Medulla oblongata (tissue), 1 donor: ENCODE data around the gene PITPNM3.

Experiments used
- DNase-seq: peaks from one replicate; pipeline ENCODE4 v3.0.0-alpha.2; 2015; ENCODE audit errors: extremely low spot score

Gene PITPNM3

GRCh38 chr17:6526362-6527152 is 29.8 kb downstream of the PITPNM3 start:
- no peak for DNase-seq

GRCh38 chr17:6525731-6526130 is 30.6 kb downstream of the PITPNM3 start:
- DNase-seq: no peak

GRCh38 chr17:6525141-6525540 is 31.2 kb downstream of the PITPNM3 start:
- DNase-seq: no peak

DNA sequence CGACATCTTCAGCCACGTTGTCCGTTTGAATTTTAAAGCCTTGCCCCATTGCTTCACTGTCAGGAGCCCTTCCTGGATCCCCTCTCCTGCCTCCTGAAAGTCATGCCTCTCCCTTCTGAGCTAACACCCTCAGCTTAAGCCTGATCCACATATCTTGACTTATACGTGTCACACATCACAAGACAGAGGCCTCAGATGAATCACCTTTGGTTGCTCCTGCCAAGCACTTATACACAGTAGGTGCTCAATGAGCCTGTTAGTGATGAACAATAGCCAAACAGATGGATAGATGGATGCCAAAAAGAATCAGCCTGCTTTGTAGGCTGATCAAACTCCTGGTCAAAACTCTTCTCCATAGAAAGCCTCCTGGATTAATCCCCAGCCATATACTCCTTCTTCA is 31.8 kb downstream of the PITPNM3 start:
- DNase-seq: no peak

DNA sequence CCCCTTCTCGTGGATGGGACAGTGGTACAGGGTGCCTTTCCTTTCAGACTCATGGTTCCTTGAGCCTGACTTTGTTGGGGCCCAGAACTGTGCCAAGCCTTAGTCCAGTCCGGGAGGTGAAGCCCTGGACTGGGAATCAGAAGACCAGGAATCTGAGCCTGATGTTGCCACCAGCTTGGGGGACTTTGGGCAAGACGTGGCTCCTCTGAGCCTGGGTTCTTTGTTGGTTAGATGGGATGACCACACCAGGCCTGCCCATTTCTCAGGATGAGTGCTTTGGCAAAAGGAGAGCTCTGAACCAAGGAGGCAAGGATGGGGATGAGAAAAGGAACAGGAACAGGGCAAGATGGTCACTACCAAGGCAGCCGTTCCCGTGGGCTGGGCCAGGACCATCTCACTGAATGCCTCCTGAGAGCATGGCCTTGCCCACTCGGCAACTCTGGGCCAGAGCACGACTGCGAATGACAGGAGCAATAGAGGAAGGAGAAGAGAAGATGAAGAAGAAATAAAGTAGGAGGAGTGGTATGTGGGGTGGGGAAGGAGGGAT is 32.5 kb downstream of the PITPNM3 start:
- DNase-seq: no peak

- DNase-seq: no peak
Measured at GRCh38 chr17:6523330-6523729, 33.0 kb downstream of the PITPNM3 start.

- no peak for DNase-seq
Measured at GRCh38 chr17:6521586-6521985, 34.8 kb downstream of the PITPNM3 start.

- no peak for DNase-seq
Measured at GRCh38 chr17:6517062-6517461, 39.3 kb downstream of the PITPNM3 start.

GRCh38 chr17:6514371-6514770 is 42.0 kb downstream of the PITPNM3 start:
- no peak for DNase-seq

DNA sequence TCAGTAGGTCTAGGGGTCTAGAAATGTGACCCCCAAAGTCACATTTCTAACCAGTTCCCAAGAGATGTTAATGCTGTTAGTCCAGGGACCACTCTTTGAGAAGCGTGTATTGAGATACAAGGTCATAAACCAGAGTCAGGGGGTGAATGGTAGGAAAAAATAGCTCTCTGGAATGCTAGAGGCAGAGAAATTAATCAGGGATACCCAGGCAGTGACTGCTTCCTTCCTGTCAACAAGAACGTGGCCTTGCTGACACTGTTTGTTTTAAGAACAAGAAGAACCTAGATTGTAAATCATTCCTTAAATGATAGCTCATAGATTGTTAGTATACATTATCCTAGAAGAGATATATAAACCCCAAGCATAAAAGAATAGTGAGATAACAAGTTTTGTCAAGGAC is 43.8 kb downstream of the PITPNM3 start:
- no peak for DNase-seq

GRCh38 chr17:6510321-6510977 is 45.9 kb downstream of the PITPNM3 start:
- no peak for DNase-seq

- DNase-seq: no peak
Measured at GRCh38 chr17:6509921-6510320, 46.4 kb downstream of the PITPNM3 start.

- DNase-seq: peak; percentile 33
Measured at GRCh38 chr17:6509031-6509771, 47.2 kb downstream of the PITPNM3 start.

GRCh38 chr17:6508519-6509030 is 47.8 kb downstream of the PITPNM3 start:
- no peak for DNase-seq

- no peak for DNase-seq
Measured at GRCh38 chr17:6508016-6508415, 48.3 kb downstream of the PITPNM3 start.

DNA sequence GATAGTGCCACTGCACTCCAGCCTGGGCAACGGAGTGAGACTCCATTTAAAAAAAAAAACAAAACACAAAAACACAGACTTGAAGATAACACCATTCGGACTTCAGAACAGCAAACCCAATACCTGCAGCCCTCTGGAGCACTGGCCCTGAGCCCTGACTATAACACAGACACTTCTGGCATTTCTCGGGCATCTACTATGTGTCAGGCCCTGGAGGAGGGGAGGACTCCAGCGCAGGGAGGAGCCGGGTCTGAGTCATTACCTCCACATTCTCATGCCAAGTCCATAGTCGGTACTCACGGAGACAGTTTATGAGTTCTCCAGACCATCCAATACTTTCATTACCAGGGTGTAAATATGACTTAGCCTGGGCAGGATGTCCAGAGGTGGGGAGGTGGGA is 48.8 kb downstream of the PITPNM3 start:
- DNase-seq: no peak

GRCh38 chr17:6506679-6507231 is 49.6 kb downstream of the PITPNM3 start:
- no peak for DNase-seq

- no peak for DNase-seq
Measured at GRCh38 chr17:6505425-6506142, 50.8 kb downstream of the PITPNM3 start.

DNA sequence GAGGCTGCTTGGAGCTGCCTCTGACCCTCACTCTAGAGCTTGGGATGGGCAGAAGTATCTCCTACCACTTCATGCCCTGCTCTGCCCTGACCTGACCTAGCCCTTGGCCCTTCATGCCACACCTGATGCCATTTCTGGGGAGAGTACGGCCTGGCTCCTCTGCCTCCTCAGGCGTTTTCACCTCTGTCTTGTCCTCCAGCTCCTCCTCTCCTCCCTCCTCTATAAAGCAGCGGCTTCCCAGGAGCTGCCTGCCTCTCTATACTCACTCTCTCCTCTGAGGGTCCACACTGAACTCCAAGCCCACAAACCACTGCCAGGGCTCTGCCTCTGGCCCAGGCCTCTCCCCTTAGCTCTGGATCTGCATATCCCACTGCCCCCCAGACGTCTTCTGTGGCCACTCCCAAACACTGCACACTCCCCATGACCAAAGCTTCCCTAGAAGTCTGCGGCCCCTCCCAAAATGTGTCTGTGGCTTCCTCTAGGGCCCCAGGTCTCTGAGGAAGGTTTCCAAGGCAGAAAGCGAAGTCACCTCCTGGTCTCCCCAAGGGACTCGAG is 52.6 kb downstream of the PITPNM3 start:
- no peak for DNase-seq

- DNase-seq: no peak
Measured at GRCh38 chr17:6502871-6503509, 53.4 kb downstream of the PITPNM3 start.
